BE2C (cell line): ENCODE measurements around the gene RETREG1.
A peak's percentile ranks its signal among the peaks of the same experiment; 100 is the strongest.

ENCODE experiments used
- DNase-seq: peaks from one replicate; pipeline ENCODE4 v3.0.0-alpha.2; 2020
- H3K27me3 ChIP-seq: fragments of 250-450 bp; sonication (Bioruptor Pico); 2 replicates; pipeline ENCODE4 v1.5.1; 2020; ENCODE audit warnings: mild to moderate bottlenecking
- H3K36me3 ChIP-seq: fragments of 250-450 bp; sonication (Bioruptor Pico); 2 replicates; pipeline ENCODE4 v1.5.1; 2020; ENCODE audit warnings: mild to moderate bottlenecking
- H3K4me1 ChIP-seq: fragments of 250-450 bp; sonication (Bioruptor Pico); 2 replicates; pipeline ENCODE4 v1.5.1; 2020
- H3K4me3 ChIP-seq: 2 replicates; pipeline ENCODE4 v1.5.1; 2011; ENCODE audit warnings: low read depth, low read length
- H3K9me3 ChIP-seq: fragments of 250-450 bp; sonication (Bioruptor Pico); 2 replicates; pipeline ENCODE4 v1.5.1; 2020
- TF ChIP-seq, protein P1 (sequence below): IDR thresholded peaks from 2 replicates; pipeline ENCODE4 v1.5.1; 2012; ENCODE audit warnings: mild to moderate bottlenecking, low read depth, low read length

RETREG1 gene

DNA sequence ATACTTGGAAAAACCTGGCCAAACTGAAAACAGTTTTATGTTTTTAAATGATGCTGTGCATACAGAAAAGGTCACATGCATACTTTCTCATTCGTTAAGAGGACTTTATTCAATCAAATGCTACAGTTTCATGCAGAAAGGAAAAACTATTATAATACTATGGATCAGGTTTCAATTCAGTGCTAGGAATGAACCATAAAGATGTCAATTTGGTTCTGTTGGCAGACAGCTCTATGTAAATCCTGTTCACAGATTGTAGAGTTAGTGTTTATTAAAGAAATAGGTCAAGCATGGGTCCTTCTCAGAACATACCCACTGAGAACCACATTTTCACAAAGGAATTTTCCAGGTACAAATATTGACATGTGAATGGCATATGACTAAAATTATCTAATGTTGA is 57.1 kb downstream of the RETREG1 start:
- TF ChIP-seq, protein P1, sequence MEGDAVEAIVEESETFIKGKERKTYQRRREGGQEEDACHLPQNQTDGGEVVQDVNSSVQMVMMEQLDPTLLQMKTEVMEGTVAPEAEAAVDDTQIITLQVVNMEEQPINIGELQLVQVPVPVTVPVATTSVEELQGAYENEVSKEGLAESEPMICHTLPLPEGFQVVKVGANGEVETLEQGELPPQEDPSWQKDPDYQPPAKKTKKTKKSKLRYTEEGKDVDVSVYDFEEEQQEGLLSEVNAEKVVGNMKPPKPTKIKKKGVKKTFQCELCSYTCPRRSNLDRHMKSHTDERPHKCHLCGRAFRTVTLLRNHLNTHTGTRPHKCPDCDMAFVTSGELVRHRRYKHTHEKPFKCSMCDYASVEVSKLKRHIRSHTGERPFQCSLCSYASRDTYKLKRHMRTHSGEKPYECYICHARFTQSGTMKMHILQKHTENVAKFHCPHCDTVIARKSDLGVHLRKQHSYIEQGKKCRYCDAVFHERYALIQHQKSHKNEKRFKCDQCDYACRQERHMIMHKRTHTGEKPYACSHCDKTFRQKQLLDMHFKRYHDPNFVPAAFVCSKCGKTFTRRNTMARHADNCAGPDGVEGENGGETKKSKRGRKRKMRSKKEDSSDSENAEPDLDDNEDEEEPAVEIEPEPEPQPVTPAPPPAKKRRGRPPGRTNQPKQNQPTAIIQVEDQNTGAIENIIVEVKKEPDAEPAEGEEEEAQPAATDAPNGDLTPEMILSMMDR, result no peak
- H3K27me3 ChIP-seq, result no peaks in the 10 kb centered on the region
- no peaks in the 10 kb centered on the region for H3K9me3 ChIP-seq
- H3K4me1 ChIP-seq, result peaks cover 5% of the 10 kb centered on the region; the same call in 1 of the 2 replicates
- no peak overlapping the region for H3K4me3 ChIP-seq
- DNase-seq, result no peak
- no peaks in the 10 kb centered on the region for H3K36me3 ChIP-seq

- TF ChIP-seq, protein P1, result no peak
- H3K4me3 ChIP-seq, result no peak overlapping the region
- H3K36me3 ChIP-seq, result no peaks in the 10 kb centered on the region
- DNase-seq, result no peak
- H3K27me3 ChIP-seq, result no peaks in the 10 kb centered on the region
- no peaks in the 10 kb centered on the region; the same call in 1 of the 2 replicates for H3K4me1 ChIP-seq
- no peaks in the 10 kb centered on the region for H3K9me3 ChIP-seq
Measured at GRCh38 chr5:16558984-16559629, 57.7 kb downstream of the RETREG1 start.

- Histone ChIP-seq H3K4me3 (no peak overlapping the region), H3K36me3 (no peaks in the 10 kb centered on the region), H3K27me3 (no peaks in the 10 kb centered on the region), H3K4me1 (peaks cover 5% of the 10 kb centered on the region), H3K9me3 (no peaks in the 10 kb centered on the region)
- TF ChIP-seq, protein P1, result no peak
- no peak for DNase-seq
Measured at GRCh38 chr5:16557477-16557876, 59.3 kb downstream of the RETREG1 start.

DNA sequence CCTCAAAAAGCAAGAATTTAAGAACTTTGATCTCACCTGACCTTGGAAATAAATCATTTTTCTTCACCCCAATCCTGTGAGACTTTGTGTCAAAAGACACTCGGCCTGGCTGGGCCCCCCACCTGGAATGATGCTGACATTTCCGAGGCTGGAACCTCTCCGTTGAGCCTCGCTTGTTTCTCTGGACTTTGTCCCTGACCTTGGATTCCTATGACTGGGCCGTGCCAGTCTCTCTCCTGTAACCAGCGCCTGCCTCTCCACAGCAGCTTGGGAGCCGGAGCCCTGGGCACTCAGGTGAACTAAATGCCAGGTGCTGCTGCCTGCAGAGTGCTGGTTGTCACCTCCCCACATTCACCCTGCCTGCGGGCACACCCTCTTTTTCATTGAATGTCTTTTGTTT is 62.7 kb downstream of the RETREG1 start:
- no peaks in the 10 kb centered on the region for H3K9me3 ChIP-seq
- DNase-seq, result no peak
- TF ChIP-seq, protein P1, result no peak

DNA sequence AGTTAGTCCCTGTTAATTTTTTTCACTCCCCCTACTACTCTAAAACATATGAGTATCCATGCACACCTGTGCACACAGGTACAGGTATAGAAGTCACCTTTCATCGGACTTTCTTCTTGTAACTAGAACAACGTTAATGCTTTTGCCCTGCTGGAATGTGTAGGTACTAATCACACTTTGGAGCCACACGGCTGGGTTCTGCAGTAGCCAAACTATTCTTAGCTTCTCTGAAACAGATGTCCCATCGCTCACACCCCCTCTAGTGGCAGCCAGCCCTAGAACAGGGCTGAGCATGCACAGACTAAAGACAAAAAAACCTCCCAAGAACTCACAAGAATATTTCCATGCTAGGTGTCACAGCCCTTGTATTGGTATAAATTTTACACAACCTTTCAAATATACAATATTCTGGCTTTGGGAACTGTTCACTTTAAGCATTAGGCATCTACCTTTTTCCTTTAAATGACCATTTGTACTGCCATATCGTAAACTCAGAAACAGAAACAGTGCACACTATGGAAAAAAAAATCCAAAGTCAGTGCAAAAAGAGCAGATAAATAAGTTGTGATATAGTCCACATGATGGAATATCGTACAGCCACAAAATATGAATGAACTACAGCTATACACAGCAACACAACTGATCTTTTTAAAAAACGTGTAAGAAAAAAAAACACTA is 64.0 kb downstream of the RETREG1 start:
- no peak overlapping the region for H3K4me3 ChIP-seq
- no peaks in the 10 kb centered on the region for H3K9me3 ChIP-seq
- H3K27me3 ChIP-seq, result no peaks in the 10 kb centered on the region
- peak; percentile 83 for DNase-seq
- TF ChIP-seq, protein P1, result peak; percentile 98
- H3K36me3 ChIP-seq, result no peaks in the 10 kb centered on the region
- peaks cover 6% of the 10 kb centered on the region for H3K4me1 ChIP-seq

More for the DNA sequence above, 62.7 kb downstream of the RETREG1 start:
- Histone ChIP-seq H3K36me3 (no peaks in the 10 kb centered on the region), H3K4me3 (no peak overlapping the region), H3K4me1 (peaks cover 6% of the 10 kb centered on the region), H3K27me3 (no peaks in the 10 kb centered on the region)

DNA sequence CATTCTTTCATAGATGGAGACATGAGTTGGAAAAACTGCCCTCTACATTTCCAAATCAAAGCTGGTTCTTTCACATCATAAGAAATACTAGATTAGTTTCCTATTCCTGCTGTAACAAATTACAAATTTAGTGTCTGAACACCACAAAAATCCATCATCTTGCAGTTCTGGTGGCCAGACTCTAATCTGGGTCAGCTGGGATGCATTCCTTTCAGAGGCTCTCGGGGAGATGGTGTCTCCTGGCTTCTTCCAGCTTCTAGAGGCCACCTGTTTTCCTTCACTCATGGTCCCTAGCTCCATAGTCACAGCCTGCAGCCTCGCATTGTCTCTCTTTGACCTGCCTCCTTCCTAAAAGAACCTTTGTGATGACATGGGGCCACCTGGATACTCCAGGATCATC is 65.2 kb downstream of the RETREG1 start:
- H3K9me3 ChIP-seq, result no peaks in the 10 kb centered on the region
- TF ChIP-seq, protein P1, result no peak
- H3K27me3 ChIP-seq, result no peaks in the 10 kb centered on the region

More for the DNA sequence above, 65.2 kb downstream of the RETREG1 start:
- no peak for DNase-seq
- Histone ChIP-seq H3K4me3 (no peak overlapping the region), H3K36me3 (no peaks in the 10 kb centered on the region), H3K4me1 (peaks cover 6% of the 10 kb centered on the region)
